Hematopoietic multipotent progenitor cell treated with erythropoietin and hydrocortisone succinate and interleukin-3 and kit ligand, for 4 days (in vitro differentiated cells): ENCODE data around the gene SIGLEC7.
A peak's percentile ranks its signal among the peaks of the same experiment; 100 is the strongest.

ENCODE experiments used
- DNase-seq: peaks from one replicate; pipeline ENCODE4 v3.0.0-alpha.2; 2015

Gene SIGLEC7

GRCh38 chr19:51119101-51119500, 23.0 kb upstream of the SIGLEC7 start:
- DNase-seq, result no peak

GRCh38 chr19:51119611-51120010, 22.5 kb upstream of the SIGLEC7 start:
- DNase-seq, result no peak

GRCh38 chr19:51120160-51120559, 21.9 kb upstream of the SIGLEC7 start:
- DNase-seq, result no peak

- no peak for DNase-seq
These were observed 20.8 kb upstream of the SIGLEC7 start for GRCh38 chr19:51121257-51121656.

- DNase-seq, result no peak
These were observed 19.8 kb upstream of the SIGLEC7 start for GRCh38 chr19:51122112-51122981.

- DNase-seq, result peak; percentile 72
These were observed 18.7 kb upstream of the SIGLEC7 start for GRCh38 chr19:51123381-51123800.

GRCh38 chr19:51123802-51124201, 18.3 kb upstream of the SIGLEC7 start:
- no peak for DNase-seq

- no peak for DNase-seq
These were observed 17.9 kb upstream of the SIGLEC7 start for GRCh38 chr19:51124216-51124615.

GRCh38 chr19:51124729-51125128, 17.4 kb upstream of the SIGLEC7 start, which contains the start of gene SIGLEC9:
TSS of gene SIGLEC9 (plus strand) at chr19:51124906. CDS start at chr19:51124975, 69 bp downstream.
- DNase-seq, result no peak

GRCh38 chr19:51125421-51126075, 16.6 kb upstream of the SIGLEC7 start:
- DNase-seq, result no peak

- no peak for DNase-seq
These were observed 15.1 kb upstream of the SIGLEC7 start for GRCh38 chr19:51127032-51127431.

- DNase-seq, result peak; percentile 82
These were observed 14.3 kb upstream of the SIGLEC7 start for GRCh38 chr19:51127755-51128154.

GRCh38 chr19:51128227-51128626, 13.9 kb upstream of the SIGLEC7 start:
- no peak for DNase-seq

GRCh38 chr19:51129716-51130115, 12.4 kb upstream of the SIGLEC7 start:
- no peak for DNase-seq

GRCh38 chr19:51131780-51132680, 10.1 kb upstream of the SIGLEC7 start:
- peak; percentile 85 for DNase-seq

- no peak for DNase-seq
These were observed 7.1 kb upstream of the SIGLEC7 start for GRCh38 chr19:51135004-51135403.

- DNase-seq, result no peak
These were observed 5.9 kb upstream of the SIGLEC7 start for GRCh38 chr19:51135986-51136762.

GRCh38 chr19:51136851-51137551, 5.1 kb upstream of the SIGLEC7 start:
- DNase-seq, result peak; percentile 66

- no peak for DNase-seq
These were observed 4.2 kb upstream of the SIGLEC7 start for GRCh38 chr19:51137792-51138425.

GRCh38 chr19:51138549-51138979, 3.5 kb upstream of the SIGLEC7 start:
- DNase-seq, result peak; percentile 78
